ENCODE data around the gene DDX60.

The DDX60 gene

DNA sequence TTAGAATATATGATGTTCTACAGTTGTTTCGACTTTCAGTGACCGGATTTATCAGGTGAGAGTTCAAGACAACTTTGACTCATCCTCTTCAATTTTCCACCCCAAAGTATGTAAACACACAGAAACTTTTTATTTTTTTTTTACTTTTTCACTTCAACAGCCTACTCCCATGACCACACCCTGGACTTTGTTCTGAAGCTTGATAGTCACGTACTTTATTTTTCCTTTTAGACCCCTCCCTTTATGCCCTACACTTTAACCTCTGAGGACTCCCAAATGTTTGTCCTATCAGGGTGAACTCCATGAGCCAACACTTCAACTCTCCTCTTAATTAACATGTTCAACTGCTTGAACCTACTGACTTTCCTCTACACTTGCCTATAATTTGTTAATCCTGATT lies 2.5 kb upstream of the DDX60 start:
- TF ChIP-seq, protein P1, sequence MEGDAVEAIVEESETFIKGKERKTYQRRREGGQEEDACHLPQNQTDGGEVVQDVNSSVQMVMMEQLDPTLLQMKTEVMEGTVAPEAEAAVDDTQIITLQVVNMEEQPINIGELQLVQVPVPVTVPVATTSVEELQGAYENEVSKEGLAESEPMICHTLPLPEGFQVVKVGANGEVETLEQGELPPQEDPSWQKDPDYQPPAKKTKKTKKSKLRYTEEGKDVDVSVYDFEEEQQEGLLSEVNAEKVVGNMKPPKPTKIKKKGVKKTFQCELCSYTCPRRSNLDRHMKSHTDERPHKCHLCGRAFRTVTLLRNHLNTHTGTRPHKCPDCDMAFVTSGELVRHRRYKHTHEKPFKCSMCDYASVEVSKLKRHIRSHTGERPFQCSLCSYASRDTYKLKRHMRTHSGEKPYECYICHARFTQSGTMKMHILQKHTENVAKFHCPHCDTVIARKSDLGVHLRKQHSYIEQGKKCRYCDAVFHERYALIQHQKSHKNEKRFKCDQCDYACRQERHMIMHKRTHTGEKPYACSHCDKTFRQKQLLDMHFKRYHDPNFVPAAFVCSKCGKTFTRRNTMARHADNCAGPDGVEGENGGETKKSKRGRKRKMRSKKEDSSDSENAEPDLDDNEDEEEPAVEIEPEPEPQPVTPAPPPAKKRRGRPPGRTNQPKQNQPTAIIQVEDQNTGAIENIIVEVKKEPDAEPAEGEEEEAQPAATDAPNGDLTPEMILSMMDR (IDR thresholded peaks at IDR 0.05; ENCODE audit: borderline replicate concordance, control extremely low read depth, extremely low read depth, insufficient read depth, missing control alignments), result no peak
- in situ Hi-C loops (cut with MboI; ENCODE audit: low sequenced_read_pairs, unreplicated experiment), result no loop called here
- no peak for DNase-seq (ENCODE audit: low spot score)

DNA sequence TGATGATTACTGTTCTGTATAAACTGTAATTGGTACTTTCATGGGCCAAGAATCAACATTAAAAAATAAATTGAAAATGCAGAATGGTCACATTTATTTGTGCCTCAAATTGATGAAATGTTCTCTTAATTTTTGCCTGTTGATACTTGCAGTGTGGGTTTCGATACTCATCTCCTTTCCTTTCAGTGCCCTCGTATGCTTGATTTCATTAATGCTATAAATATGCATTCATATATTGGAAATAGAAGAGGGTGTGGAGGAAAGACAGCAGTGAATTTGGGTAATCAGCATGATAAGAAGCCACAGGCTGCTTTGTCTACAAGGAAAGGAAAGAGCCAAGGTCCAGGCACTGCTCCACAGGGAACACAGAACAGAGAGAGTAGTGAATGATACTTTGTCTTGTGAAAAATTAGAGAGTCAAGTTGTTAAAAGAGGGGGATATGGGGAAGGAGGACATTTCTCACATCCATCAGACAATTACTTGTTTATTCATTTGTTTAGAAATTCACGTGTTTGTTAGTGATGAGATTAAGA lies 1.0 kb upstream of the DDX60 start:
- in situ Hi-C loops (cut with MboI; ENCODE audit: low sequenced_read_pairs, unreplicated experiment), result no loop called here
- TF ChIP-seq, protein P1 (IDR thresholded peaks at IDR 0.05; ENCODE audit: borderline replicate concordance, control extremely low read depth, extremely low read depth, insufficient read depth, missing control alignments), result no peak
- DNase-seq (ENCODE audit: low spot score), result no peak

DNA sequence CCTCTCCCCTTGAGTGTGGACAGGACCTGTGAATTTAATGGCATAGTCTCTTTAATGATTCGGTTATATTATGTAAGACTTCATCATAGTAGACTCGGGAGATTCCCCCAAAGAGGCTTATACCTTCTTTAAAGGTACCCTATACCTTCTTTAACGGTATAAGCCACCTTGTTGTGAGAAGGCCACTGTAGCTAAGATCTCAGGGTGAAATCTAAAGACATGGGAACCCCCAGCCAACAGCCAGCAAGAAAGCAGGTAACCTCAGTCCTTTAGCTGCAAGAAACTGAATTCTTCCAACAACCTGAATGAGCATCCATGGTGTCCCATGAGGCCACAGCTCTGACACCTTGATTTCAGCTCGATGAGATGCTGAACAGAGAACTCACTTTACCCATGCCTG lies 931 bp downstream of the DDX60 start:
- in situ Hi-C loops (cut with MboI; ENCODE audit: low sequenced_read_pairs, unreplicated experiment), result no loop called here
- TF ChIP-seq, protein P1 (IDR thresholded peaks at IDR 0.05; ENCODE audit: borderline replicate concordance, control extremely low read depth, extremely low read depth, insufficient read depth, missing control alignments), result no peak
- no peak for DNase-seq (ENCODE audit: low spot score)

DNA sequence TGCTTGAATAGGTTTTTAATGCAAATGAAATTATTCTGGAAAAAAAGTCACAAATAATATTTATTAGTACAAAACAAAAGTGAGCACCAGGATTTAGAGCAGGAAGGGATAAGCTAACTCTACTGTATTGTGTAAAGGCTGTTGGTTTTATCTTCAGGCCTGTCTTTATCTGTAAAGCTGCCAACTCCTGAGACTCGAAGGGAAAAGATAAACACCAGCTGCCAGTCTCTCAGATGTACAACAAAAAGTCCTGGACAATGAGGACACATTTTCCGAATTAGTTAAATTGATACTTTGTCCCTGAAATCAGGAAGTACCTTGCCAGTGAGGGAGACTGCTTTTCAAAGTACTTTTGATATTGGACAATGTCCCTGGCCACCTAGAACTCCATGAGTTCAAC lies 8.8 kb downstream of the DDX60 start:
- DNase-seq (ENCODE audit: low spot score), result no peak
- TF ChIP-seq, protein P1 (IDR thresholded peaks at IDR 0.05; ENCODE audit: borderline replicate concordance, control extremely low read depth, extremely low read depth, insufficient read depth, missing control alignments), result no peak
- in situ Hi-C loops (cut with MboI; ENCODE audit: low sequenced_read_pairs, unreplicated experiment), result no loop called here

DNA sequence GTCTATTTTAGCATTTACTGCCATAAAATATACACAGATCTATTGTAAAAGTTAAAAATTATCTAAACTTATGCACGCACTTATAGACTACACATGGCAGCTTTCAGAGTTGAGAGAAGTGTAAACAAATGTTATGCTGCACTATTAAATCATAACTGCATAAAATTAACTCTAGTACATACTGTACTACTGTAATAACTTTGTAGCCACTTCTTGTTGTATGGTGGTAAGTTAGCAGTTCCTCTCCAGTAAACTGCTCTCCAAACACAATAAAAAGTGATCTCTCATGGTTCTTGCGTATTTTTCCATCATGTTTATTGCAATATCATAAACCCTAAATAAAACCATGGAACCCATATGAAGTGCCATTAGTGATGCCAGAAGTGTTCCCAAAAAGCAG lies 9.6 kb downstream of the DDX60 start:
- in situ Hi-C loops (cut with MboI; ENCODE audit: low sequenced_read_pairs, unreplicated experiment), result no loop called here
- TF ChIP-seq, protein P1 (IDR thresholded peaks at IDR 0.05; ENCODE audit: borderline replicate concordance, control extremely low read depth, extremely low read depth, insufficient read depth, missing control alignments), result no peak
- DNase-seq (ENCODE audit: low spot score), result no peak

DNA sequence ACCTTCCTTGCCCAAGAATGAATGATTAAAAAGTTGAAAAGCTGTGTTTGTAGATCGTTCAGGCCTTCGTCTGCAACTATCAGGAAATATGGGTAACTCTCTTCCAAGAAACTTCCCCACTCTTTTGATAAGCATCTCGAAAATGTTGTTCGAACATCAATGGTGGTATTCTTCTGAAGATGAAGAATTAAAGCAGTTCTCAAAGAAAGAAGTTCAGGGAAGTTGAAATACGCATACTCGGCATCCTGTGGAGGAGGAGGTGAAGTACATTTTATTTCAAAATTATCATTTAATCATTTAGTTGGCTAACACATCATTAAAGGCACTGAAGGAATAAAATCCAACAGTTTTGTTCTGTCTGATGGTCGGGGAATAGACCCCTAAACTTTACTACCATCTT lies 12.1 kb downstream of the DDX60 start:
- in situ Hi-C loops (cut with MboI; ENCODE audit: low sequenced_read_pairs, unreplicated experiment), result no loop called here
- no peak for DNase-seq (ENCODE audit: low spot score)
- TF ChIP-seq, protein P1 (IDR thresholded peaks at IDR 0.05; ENCODE audit: borderline replicate concordance, control extremely low read depth, extremely low read depth, insufficient read depth, missing control alignments), result no peak

All from GM13976 (cell line).